ENCODE data around the gene GRIK3.

The GRIK3 gene

DNA sequence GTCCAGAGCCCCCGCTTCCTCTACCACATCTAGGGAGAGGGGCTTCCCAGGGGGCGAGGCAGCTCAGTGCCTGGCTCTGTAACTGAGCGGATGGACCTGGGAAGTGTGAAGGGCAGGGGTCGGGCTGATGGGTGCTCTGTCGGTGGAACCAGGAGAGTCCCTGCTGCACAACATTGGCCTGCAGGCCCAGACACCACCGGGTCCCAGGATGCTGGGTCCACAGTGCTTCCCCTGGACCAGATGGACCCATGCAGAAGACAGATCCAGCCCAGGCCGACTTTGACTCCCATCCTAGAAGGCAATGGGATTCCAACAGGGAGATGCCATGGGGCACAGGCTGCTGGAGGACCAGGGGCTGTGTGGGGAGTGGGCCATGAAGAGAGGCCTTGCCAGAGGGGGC lies 212.9 kb downstream of the GRIK3 start:
- DNase-seq (ENCODE audit: low read depth) = no peak
- H3K4me3 ChIP-seq (ENCODE audit: low read depth, low read length) = no peak overlapping the region

- no peak for DNase-seq (ENCODE audit: low read depth)
- no peak overlapping the region for H3K4me3 ChIP-seq (ENCODE audit: low read depth, low read length)
Measured at GRCh38 chr1:36818771-36819170, 215.5 kb downstream of the GRIK3 start.

DNA sequence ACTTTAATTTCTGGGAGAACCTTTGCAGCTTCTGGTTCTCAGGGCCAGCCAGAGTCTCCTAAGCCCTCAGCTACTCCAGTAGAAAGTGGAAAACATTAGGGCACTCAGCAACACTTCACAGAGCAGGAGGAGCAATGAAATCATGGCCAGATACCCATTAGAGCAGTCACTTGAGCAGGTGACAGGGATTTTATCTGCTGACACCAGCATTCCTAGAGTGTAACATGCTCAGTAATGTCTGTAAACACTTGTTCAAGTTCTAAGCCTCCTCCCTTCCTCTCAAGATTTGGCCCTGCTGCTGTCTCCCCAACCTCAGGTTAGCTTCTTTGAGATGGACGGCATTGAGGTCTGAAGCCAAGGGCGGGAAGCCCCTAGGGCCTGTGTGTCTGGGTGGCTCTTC lies 218.0 kb downstream of the GRIK3 start:
- no peak for DNase-seq (ENCODE audit: low read depth)
- no peak overlapping the region for H3K4me3 ChIP-seq (ENCODE audit: low read depth, low read length)

DNA sequence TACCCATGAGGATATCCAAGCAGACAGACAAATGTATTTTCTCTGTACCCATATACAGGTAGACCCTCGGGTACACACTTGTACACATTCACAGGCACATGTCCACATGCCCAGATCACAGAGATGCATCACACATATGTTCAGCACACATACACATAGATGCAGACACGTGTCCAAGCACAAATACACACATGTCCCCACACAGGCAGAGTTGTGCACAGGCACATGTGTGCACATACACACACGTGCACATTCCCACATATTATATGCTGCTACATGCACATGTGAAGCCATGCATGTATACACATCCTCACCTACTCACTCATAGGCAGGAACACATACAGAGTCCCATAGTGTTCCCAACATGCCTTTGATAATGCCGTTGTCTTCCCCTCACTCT lies 219.5 kb downstream of the GRIK3 start:
- H3K4me3 ChIP-seq (ENCODE audit: low read depth, low read length) = no peak overlapping the region
- DNase-seq (ENCODE audit: low read depth) = no peak

GRCh38 chr1:36814083-36814482 lies 220.2 kb downstream of the GRIK3 start:
- H3K4me3 ChIP-seq (ENCODE audit: low read depth, low read length) = no peak overlapping the region
- DNase-seq (ENCODE audit: low read depth) = no peak

GRCh38 chr1:36807262-36807661 lies 227.1 kb downstream of the GRIK3 start:
- no peak overlapping the region for H3K4me3 ChIP-seq (ENCODE audit: low read depth, low read length)
- no peak for DNase-seq (ENCODE audit: low read depth)

GRCh38 chr1:36805979-36806640 lies 228.2 kb downstream of the GRIK3 start:
- no peak for DNase-seq (ENCODE audit: low read depth)
- H3K4me3 ChIP-seq (ENCODE audit: low read depth, low read length) = no peak overlapping the region

DNA sequence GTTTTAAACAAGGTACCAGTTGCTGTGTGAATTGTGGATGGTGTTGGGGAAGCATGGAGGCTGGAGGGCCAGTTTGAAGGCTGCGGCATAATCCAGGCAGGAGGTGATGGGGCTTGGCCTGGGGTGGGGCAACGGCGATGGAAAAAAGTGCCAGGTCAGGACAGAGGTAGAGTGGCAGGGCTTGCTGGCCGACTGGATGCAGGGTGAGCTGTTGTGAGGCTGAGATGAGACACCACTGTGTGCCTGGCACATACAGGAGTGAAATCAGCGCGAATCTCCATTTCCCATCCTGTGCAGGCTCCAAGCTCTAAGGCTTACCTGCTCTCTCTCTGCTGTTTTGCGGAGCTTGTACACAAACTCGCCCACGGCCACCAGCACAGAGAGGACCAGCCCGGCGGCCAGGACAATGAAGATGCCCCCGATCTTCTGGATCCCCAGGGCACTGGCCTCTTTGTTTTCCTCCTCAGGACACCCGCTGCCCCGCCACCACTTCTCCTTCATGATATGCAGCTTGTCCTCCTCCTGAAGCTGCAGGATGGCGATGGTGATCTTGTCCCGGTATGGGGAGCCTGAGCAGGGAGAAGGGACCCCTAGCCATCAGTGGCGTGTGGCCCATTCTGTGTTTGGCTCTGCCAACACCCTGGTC lies 229.5 kb downstream of the GRIK3 start:
- H3K4me3 ChIP-seq (ENCODE audit: low read depth, low read length) = no peak overlapping the region
- DNase-seq (ENCODE audit: low read depth) = no peak

DNA sequence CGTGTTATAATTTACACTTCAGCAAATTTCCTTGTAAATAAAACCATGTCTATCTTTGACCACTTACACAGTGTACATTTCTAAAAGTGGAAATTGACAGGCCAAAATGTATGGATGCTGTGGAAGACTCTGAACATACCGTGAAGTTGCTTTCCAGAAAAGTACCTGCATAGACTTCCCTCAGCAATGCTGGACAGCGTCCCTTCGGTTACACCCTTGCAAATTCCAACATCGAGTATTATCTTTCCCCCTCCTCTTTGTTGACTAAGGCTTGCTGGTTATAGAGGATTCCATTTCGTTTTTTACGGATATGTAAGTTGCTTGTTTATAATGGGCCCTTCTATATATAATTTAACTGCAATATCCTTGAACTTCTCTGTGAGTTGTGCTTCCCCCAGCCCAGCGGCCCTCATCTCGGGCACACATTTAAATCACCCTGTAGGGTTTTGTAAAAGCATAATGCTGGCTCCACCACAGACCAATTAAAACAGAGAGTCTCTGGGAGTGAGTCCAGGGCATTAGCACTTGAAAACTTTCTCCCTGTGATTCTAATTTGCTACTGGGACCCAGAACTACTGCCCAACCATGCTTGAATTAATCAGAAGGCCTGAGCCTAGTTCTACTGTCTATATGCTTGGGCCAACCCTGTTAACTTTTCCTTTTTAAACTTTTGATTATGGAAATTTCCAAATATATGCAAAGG lies 230.3 kb downstream of the GRIK3 start:
- no peak overlapping the region for H3K4me3 ChIP-seq (ENCODE audit: low read depth, low read length)
- no peak for DNase-seq (ENCODE audit: low read depth)

- no peak for DNase-seq (ENCODE audit: low read depth)
- H3K4me3 ChIP-seq (ENCODE audit: low read depth, low read length) = no peak overlapping the region
Measured at GRCh38 chr1:36802018-36802417, 232.3 kb downstream of the GRIK3 start.

- DNase-seq (ENCODE audit: low read depth) = no peak
- H3K4me3 ChIP-seq (ENCODE audit: low read depth, low read length) = no peak overlapping the region
Measured at GRCh38 chr1:36797761-36798160, 236.6 kb downstream of the GRIK3 start.

DNA sequence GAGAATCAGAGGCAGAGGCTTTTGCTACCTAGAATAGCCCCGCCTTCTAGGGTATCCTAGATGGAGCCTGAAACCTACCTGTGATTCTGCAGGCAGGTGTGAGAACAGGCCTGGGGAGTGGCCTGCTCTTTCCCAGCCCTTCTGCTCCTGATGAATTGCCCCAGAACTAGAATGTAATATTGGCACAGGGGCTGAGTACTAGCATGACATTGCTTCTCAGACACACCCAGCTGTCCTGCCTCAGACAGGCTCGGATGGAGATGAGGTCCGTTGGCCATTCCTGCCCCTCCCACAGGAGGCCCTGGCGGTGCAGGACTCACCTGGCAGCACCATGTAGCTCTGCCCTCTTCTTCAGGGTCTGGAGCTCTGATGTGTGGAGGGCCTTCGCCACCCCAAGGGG lies 237.6 kb downstream of the GRIK3 start:
- no peak for DNase-seq (ENCODE audit: low read depth)
- H3K4me3 ChIP-seq (ENCODE audit: low read depth, low read length) = no peak overlapping the region

GRCh38 chr1:36796106-36796590 lies 238.2 kb downstream of the GRIK3 start:
- H3K4me3 ChIP-seq (ENCODE audit: low read depth, low read length) = no peak overlapping the region
- no peak for DNase-seq (ENCODE audit: low read depth)

DNA sequence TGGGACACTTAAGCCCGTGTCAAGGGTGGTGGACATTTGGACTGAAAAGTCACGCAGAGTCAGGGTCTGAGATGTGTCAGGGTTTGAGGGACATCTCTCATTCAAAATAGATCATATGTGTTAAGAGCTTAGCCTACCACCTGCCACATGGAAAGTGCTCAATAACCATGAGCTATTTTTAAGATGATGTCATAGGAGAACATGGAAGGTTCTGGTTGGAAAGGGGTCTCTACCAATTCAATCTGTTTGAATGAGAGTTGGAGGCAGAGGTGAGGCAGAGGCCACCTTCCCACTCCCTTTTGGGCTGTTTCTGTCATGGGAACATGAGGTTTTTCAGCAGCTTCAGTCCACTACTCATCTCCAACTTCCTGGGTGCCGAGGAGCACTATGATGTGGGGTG lies 239.9 kb downstream of the GRIK3 start:
- no peak overlapping the region for H3K4me3 ChIP-seq (ENCODE audit: low read depth, low read length)
- DNase-seq (ENCODE audit: low read depth) = no peak

DNA sequence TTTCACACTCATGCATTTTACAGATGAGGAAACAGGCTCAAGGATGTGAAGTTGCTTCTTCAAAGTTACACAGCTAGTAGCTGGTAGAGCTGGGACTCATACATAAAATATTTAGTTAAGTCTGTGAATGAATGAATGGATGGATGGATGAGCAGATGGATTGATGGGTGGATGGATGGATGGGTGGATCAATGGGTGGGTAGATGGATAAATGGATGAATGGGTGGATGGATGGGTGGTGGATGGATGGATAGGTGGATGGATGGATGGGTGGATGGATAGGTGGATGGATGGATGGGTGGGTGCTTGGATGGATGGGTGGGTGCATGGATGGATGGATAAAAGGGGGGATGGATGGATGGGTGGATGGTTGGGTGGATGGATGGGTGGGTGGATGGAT lies 240.9 kb downstream of the GRIK3 start:
- no peak overlapping the region for H3K4me3 ChIP-seq (ENCODE audit: low read depth, low read length)
- DNase-seq (ENCODE audit: low read depth) = no peak

DNA sequence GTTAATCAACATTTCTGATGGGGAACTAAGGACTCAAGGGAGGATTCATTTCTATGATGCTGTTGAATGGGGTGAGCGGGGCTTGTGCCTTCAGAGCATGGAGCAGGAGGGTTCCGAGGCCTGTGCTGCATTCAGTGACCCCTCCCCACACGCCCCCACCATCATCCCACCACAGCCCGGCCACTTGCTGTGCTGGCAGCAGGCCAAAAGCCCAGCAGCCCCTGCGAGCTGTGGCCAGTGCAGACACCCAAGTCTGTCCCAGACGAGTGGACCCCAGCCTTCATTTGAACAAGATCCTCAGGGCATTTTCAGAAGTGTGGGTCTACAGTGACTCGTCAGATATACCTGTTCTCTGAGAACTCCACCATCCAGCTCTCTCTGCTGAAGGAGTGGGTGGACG lies 242.0 kb downstream of the GRIK3 start:
- no peak for DNase-seq (ENCODE audit: low read depth)
- no peak overlapping the region for H3K4me3 ChIP-seq (ENCODE audit: low read depth, low read length)

GRCh38 chr1:36790191-36790590 lies 244.1 kb downstream of the GRIK3 start:
- DNase-seq (ENCODE audit: low read depth) = no peak

DNA sequence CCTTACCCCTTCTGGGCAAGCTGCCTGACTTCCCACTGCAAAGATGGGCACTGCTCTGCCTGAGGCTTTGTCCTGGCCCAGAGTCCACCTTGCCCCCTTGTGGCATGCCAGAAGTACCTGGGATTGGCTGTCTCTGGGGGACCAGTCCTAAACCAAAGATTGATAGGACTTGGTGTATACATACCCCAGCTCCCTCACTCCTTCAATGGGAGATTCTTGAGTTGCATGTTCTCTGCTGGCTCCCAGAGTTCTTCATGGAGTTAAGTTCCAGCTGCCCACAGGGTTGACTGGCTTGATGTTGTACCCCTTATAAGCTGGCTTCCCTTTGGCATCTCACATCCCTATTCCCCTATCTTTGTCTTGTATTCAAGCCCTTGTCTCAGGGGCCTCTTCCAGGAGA lies 244.8 kb downstream of the GRIK3 start:
- H3K4me3 ChIP-seq (ENCODE audit: low read depth, low read length) = no peak overlapping the region
- DNase-seq (ENCODE audit: low read depth) = no peak

More at GRCh38 chr1:36790191-36790590, 244.1 kb downstream of the GRIK3 start:
- no peak overlapping the region for H3K4me3 ChIP-seq (ENCODE audit: low read depth, low read length)

- DNase-seq (ENCODE audit: low read depth) = no peak
- H3K4me3 ChIP-seq (ENCODE audit: low read depth, low read length) = no peak overlapping the region
Measured at GRCh38 chr1:36787312-36787913, 246.9 kb downstream of the GRIK3 start.

DNA sequence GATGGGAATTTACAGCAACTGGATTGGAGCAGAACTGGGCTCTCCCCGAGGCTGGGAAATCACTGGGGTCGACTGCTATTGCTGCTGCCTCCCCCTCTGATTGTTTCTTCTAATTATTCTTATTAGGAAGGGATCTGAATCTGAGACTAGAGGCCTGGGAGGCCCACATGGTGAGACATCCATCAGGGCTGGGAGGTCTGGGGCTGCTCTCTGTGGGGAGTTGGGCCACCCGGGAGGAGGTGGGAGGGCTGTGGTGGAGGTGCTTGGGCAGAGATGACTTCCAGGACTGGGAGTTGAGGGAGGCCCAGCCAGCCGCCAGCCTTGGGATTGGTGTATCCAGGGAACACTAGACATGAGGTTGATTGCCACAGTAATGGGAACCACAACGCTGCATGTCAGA lies 247.9 kb downstream of the GRIK3 start:
- DNase-seq (ENCODE audit: low read depth) = no peak
- no peak overlapping the region for H3K4me3 ChIP-seq (ENCODE audit: low read depth, low read length)

Measured in skeletal muscle cell (primary cell).